ENCODE data around the gene NUB1. TPM values are rescaled to one million over a fixed set of nuclear protein-coding genes. Genes with fewer than 3 reads are reported as not detected.

Gene NUB1
- polyA plus RNA-seq, 1 experiment: 44.5 TPM

DNA sequence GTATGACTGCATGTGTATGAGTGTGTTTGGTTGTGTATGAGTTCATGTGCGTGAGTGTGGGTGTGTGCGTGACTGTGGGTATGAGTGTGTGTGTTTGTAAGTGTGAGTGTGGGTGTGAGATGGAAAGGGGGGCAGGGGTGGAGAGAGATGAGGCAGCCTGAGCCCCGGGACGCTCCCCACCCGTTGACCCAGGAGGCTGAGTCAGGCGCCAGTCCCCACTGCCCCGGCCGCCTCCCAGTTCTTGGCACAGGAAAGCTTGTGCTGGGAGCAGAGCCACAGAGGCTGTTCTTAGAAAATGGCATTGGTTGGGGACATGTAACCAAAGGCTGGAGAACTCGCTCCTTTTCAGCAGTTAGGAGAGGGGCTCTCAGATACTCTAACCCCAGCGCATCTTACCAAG is 27.8 kb upstream of the NUB1 start:
- H3K4me3 ChIP-seq (ENCODE audit: low read depth, low read length): no peak overlapping the region
- H3K36me3 ChIP-seq (ENCODE audit: control insufficient read depth, insufficient read depth, low read length): no peaks in the 10 kb centered on the region
- no peak for DNase-seq (ENCODE audit: low read depth)
- POLR2A ChIA-PET: no interaction called here
- peaks cover 5% of the 10 kb centered on the region; the same call in 1 of the 2 replicates for H3K27me3 ChIP-seq (ENCODE audit: control insufficient read depth, insufficient read depth, low read length)
- TF ChIP-seq, protein P1, sequence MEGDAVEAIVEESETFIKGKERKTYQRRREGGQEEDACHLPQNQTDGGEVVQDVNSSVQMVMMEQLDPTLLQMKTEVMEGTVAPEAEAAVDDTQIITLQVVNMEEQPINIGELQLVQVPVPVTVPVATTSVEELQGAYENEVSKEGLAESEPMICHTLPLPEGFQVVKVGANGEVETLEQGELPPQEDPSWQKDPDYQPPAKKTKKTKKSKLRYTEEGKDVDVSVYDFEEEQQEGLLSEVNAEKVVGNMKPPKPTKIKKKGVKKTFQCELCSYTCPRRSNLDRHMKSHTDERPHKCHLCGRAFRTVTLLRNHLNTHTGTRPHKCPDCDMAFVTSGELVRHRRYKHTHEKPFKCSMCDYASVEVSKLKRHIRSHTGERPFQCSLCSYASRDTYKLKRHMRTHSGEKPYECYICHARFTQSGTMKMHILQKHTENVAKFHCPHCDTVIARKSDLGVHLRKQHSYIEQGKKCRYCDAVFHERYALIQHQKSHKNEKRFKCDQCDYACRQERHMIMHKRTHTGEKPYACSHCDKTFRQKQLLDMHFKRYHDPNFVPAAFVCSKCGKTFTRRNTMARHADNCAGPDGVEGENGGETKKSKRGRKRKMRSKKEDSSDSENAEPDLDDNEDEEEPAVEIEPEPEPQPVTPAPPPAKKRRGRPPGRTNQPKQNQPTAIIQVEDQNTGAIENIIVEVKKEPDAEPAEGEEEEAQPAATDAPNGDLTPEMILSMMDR (IDR thresholded peaks at IDR 0.05; ENCODE audit: insufficient read depth, low read depth, low read length): no peak
- CTCF ChIA-PET: interaction anchor here (0.7 to 5.6 kb wide), 9 partner anchors 9 to 445 kb away, joined by 3 to 54 read pairs (median 9); partner anchors contain the start of gene NUB1

DNA sequence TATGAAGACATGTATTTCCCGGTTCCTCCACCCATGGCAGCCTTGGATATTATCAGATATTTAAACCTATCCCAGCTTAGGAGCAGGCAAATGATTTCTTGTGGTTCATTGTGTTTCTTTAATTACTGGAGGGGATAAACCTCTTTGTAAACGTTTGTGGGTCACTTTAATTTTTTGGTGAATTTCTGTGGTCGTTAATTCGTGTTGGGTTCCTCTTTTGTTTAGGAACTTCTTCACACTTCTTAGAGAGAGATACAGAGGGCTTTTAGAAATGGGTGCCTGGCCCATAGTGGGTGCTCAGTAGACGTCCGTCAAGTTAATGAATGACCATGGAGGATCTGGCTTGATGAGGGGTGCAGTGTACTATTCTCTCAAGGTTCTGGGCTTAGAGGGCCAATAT is 27.2 kb upstream of the NUB1 start:
- Histone ChIP-seq H3K27me3 (ENCODE audit: control insufficient read depth, insufficient read depth, low read length) (peaks cover 5% of the 10 kb centered on the region; the same call in 1 of the 2 replicates), H3K4me3 (ENCODE audit: low read depth, low read length) (no peak overlapping the region), H3K36me3 (ENCODE audit: control insufficient read depth, insufficient read depth, low read length) (no peaks in the 10 kb centered on the region)
- no peak for DNase-seq (ENCODE audit: low read depth)
- ChIA-PET POLR2A (no interaction called here), CTCF (interaction anchor here (0.6 to 5.6 kb wide), 13 partner anchors 9 to 649 kb away, joined by 3 to 54 read pairs (median 7); partner anchors contain the start of gene NUB1)
- TF ChIP-seq, protein P1 (IDR thresholded peaks at IDR 0.05; ENCODE audit: insufficient read depth, low read depth, low read length): no peak

DNA sequence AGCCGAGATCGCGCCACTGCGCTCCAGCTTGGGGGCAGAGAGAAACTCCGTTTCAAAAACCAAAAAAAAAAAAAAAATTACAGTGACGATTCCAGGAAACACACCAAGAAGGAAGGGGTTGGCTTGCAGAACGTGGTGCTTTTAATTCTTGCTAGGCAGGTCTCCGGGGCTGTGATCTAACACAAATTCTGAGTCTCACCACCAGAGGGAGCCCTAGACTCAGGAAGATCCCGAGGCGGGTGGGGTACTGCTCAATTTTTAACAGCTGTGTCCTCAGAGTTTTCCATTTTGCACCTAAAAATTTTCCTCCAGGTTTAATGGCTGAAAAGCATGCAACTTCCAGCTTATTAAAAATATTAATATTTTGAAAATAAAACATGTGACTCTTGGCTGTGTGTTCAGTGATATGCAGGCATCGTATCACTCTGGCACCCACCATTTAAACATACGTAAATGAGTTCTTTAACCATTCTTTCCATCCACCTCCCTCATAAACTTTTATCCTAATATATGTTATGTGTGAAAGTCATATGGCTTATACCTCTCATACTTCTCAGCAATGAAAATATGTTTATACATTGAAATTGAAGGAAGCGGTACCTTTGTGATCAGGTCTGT is 26.5 kb upstream of the NUB1 start:
- ChIA-PET POLR2A (no interaction called here), CTCF (interaction anchor here (0.6 to 5.6 kb wide), 28 partner anchors 10 to 1632 kb away, joined by 3 to 54 read pairs (median 5); partner anchors contain the start of gene NUB1)
- H3K36me3 ChIP-seq (ENCODE audit: control insufficient read depth, insufficient read depth, low read length): no peaks in the 10 kb centered on the region
- DNase-seq (ENCODE audit: low read depth): no peak
- TF ChIP-seq, protein P1 (IDR thresholded peaks at IDR 0.05; ENCODE audit: insufficient read depth, low read depth, low read length): peak; percentile 78
- H3K4me3 ChIP-seq (ENCODE audit: low read depth, low read length): no peak overlapping the region
- peaks cover 5% of the 10 kb centered on the region; the same call in 1 of the 2 replicates for H3K27me3 ChIP-seq (ENCODE audit: control insufficient read depth, insufficient read depth, low read length)

DNA sequence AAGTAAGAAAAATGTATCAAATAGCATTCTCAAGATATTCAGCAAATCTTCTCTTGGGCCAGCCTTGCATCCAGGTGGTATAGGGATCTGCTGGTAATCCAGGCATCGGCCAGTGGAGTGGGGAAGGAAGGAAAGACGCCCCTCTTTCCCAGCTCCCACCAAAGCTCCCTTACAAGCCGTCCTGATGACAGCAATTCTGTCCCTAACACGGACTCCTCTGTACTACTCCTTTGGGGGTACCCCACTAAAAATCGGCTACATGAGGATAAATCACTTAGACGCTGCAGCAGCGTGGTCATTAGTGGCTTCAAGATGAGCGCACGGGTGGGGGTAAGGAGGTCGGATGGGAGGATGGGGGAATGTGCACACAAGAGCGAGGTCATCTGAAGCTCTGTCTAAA is 24.7 kb upstream of the NUB1 start:
- Histone ChIP-seq H3K36me3 (ENCODE audit: control insufficient read depth, insufficient read depth, low read length) (no peaks in the 10 kb centered on the region), H3K27me3 (ENCODE audit: control insufficient read depth, insufficient read depth, low read length) (peaks cover 6% of the 10 kb centered on the region; the same call in 1 of the 2 replicates), H3K4me3 (ENCODE audit: low read depth, low read length) (no peak overlapping the region)
- CTCF ChIA-PET: interaction anchor here (2.7 to 5.6 kb wide), 5 partner anchors 9 to 442 kb away, joined by 16 to 54 read pairs (median 46); partner anchors contain the start of gene NUB1
- POLR2A ChIA-PET: no interaction called here
- TF ChIP-seq, protein P1 (IDR thresholded peaks at IDR 0.05; ENCODE audit: insufficient read depth, low read depth, low read length): no peak
- no peak for DNase-seq (ENCODE audit: low read depth)

DNA sequence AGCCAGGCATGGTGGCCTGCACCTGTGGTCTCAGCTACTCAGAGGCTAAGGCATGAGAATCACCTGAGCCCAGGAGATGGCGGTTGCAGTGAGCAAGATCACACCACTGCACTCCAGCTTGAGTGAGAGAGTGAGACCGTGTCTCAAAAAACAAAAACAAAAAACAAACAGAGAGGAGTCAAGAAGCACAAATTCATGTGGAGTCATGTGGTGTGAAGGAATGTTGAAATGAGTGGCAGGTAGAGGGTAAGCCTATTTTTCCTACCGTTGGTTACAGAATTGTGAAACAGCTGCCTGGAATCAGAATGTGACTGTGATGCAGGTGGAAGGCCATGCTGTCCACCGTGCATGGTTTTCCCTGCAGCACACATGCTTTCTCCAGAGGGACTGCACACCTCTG is 23.7 kb upstream of the NUB1 start:
- TF ChIP-seq, protein P1 (IDR thresholded peaks at IDR 0.05; ENCODE audit: insufficient read depth, low read depth, low read length): no peak
- Histone ChIP-seq H3K4me3 (ENCODE audit: low read depth, low read length) (no peak overlapping the region), H3K27me3 (ENCODE audit: control insufficient read depth, insufficient read depth, low read length) (peaks cover 6% of the 10 kb centered on the region; the same call in 1 of the 2 replicates), H3K36me3 (ENCODE audit: control insufficient read depth, insufficient read depth, low read length) (no peaks in the 10 kb centered on the region)
- CTCF ChIA-PET: interaction anchor here (0.6 to 5.6 kb wide), 6 partner anchors 8 to 454 kb away, joined by 3 to 54 read pairs (median 8); no protein-coding TSS in a partner anchor
- no peak for DNase-seq (ENCODE audit: low read depth)
- POLR2A ChIA-PET: no interaction called here
